OCI-LY3 (cell line): ENCODE results near the gene CREBL2.

ENCODE experiments used
- EZH2phosphoT487 ChIP-seq: fragments of 200-600 bp; shearing (Covaris generic); IDR thresholded peaks from 2 replicates; pipeline ENCODE4 v1.6.1; 2018; ENCODE audit warnings: antibody characterized with exemption, mixed run types, low read depth
- TF ChIP-seq, protein P1 (sequence below): fragments of 200-600, 300-600 bp; sonication (generic); IDR thresholded peaks from 2 replicates; pipeline ENCODE4 v1.5.1; 2014; ENCODE audit warnings: antibody characterized with exemption, low read length, low read depth

DNA sequence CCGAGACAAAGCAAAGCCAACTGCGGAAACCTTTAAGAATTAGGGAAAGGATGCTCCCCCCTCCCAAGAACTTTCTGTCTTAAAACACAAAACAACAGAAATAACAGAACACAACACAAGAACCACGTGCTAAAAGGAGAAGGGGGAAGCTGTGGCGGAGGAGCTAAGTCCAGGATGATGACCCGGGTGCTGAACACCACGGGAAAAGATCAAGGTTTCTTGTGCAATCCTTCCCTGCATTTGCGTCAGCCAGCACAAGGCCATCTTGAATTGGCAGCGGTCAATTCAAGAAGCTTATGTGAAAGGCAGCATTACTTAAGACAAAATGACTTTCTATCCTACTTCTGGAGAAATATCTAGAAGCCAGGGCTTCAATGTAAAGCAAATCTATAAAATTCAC is 11.0 kb upstream of the CREBL2 start:
- TF ChIP-seq, protein P1, sequence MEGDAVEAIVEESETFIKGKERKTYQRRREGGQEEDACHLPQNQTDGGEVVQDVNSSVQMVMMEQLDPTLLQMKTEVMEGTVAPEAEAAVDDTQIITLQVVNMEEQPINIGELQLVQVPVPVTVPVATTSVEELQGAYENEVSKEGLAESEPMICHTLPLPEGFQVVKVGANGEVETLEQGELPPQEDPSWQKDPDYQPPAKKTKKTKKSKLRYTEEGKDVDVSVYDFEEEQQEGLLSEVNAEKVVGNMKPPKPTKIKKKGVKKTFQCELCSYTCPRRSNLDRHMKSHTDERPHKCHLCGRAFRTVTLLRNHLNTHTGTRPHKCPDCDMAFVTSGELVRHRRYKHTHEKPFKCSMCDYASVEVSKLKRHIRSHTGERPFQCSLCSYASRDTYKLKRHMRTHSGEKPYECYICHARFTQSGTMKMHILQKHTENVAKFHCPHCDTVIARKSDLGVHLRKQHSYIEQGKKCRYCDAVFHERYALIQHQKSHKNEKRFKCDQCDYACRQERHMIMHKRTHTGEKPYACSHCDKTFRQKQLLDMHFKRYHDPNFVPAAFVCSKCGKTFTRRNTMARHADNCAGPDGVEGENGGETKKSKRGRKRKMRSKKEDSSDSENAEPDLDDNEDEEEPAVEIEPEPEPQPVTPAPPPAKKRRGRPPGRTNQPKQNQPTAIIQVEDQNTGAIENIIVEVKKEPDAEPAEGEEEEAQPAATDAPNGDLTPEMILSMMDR: no peak
- TF ChIP-seq EZH2phosphoT487: no peak
